GM19324 (cell line): ENCODE measurements around the gene CENPE.

Experiments
- ATAC-seq: cut with Tn5 transposase; IDR thresholded peaks from one replicate; pipeline ENCODE4 v1.9.1; 2021; ENCODE audit warnings: mild to moderate bottlenecking, moderate library complexity; ENCODE audit not compliant: unreplicated experiment, low FRiP score

CENPE gene

GRCh38 chr4:103076747-103077347 lies 121.3 kb downstream of the CENPE start, which contains the start of gene SLC9B2:
TSS of gene SLC9B2 (minus strand) at chr4:103076761. CDS start at chr4:103067550, 9,211 bp downstream.
- peak; percentile 63 for ATAC-seq

GRCh38 chr4:103075894-103076746 lies 122.0 kb downstream of the CENPE start:
- peak; percentile 74 for ATAC-seq

- no peak for ATAC-seq
Observed at GRCh38 chr4:103075435-103075893, 122.7 kb downstream of the CENPE start.

GRCh38 chr4:103074744-103075434 lies 123.3 kb downstream of the CENPE start:
- peak; percentile 32 for ATAC-seq

GRCh38 chr4:103073792-103074438 lies 124.2 kb downstream of the CENPE start:
- ATAC-seq: no peak

- no peak for ATAC-seq
Observed at GRCh38 chr4:103067841-103068547, 130.1 kb downstream of the CENPE start.

- ATAC-seq: no peak
Observed at GRCh38 chr4:103060453-103061148, 137.5 kb downstream of the CENPE start.
